GM19328 (cell line): ENCODE measurements around the gene TRAPPC12.
"Not testable (repeated sequence)": the region's sequence is repeated elsewhere in the genome, so short reads cannot be mapped to it uniquely, and the experiment has no call there.

ENCODE experiments used
- ATAC-seq: cut with Tn5 transposase; IDR thresholded peaks from one replicate; pipeline ENCODE4 v1.9.1; 2021; ENCODE audit warnings: mild to moderate bottlenecking, moderate library complexity; ENCODE audit not compliant: unreplicated experiment

TRAPPC12 gene

GRCh38 chr2:3451926-3452671 is 72.6 kb downstream of the TRAPPC12 start:
- ATAC-seq: no peak

- no peak for ATAC-seq
Observed at GRCh38 chr2:3453190-3453999, 73.9 kb downstream of the TRAPPC12 start.

- ATAC-seq: not testable (repeated sequence)
Observed at GRCh38 chr2:3454005-3454404, 74.5 kb downstream of the TRAPPC12 start.

GRCh38 chr2:3454802-3455201 is 75.3 kb downstream of the TRAPPC12 start:
- no peak for ATAC-seq

GRCh38 chr2:3456125-3456524 is 76.6 kb downstream of the TRAPPC12 start:
- ATAC-seq: no peak

- no peak for ATAC-seq
Observed at GRCh38 chr2:3457524-3458395, 78.3 kb downstream of the TRAPPC12 start.

GRCh38 chr2:3458396-3459184 is 79.1 kb downstream of the TRAPPC12 start:
- ATAC-seq: no peak

GRCh38 chr2:3459185-3460015 is 79.9 kb downstream of the TRAPPC12 start:
- ATAC-seq: no peak

GRCh38 chr2:3460156-3460555 is 80.7 kb downstream of the TRAPPC12 start:
- ATAC-seq: no peak

GRCh38 chr2:3460831-3461800 is 81.6 kb downstream of the TRAPPC12 start:
- ATAC-seq: no peak

GRCh38 chr2:3461801-3462492 is 82.5 kb downstream of the TRAPPC12 start:
- peak; percentile 57 for ATAC-seq

- ATAC-seq: no peak
Observed at GRCh38 chr2:3462493-3463104, 83.1 kb downstream of the TRAPPC12 start.

- ATAC-seq: no peak
Observed at GRCh38 chr2:3463186-3463835, 83.8 kb downstream of the TRAPPC12 start.

- no peak for ATAC-seq
Observed at GRCh38 chr2:3463944-3464343, 84.5 kb downstream of the TRAPPC12 start.

- no peak for ATAC-seq
Observed at GRCh38 chr2:3464401-3465005, 85.0 kb downstream of the TRAPPC12 start.

- ATAC-seq: no peak
Observed at GRCh38 chr2:3465328-3465727, 85.8 kb downstream of the TRAPPC12 start.
